Measurements from ENCODE around the gene CAMTA1. TPM values are rescaled to one million over a fixed set of nuclear protein-coding genes. Genes with fewer than 3 reads are reported as not detected.

CAMTA1 gene
- total and polyA plus RNA-seq, 9 of the 15 experiments (the other 6 are each of a cell fraction or from before 2014, with no cell fraction given) = 43.9 to 161 (median 65.9) TPM

DNA sequence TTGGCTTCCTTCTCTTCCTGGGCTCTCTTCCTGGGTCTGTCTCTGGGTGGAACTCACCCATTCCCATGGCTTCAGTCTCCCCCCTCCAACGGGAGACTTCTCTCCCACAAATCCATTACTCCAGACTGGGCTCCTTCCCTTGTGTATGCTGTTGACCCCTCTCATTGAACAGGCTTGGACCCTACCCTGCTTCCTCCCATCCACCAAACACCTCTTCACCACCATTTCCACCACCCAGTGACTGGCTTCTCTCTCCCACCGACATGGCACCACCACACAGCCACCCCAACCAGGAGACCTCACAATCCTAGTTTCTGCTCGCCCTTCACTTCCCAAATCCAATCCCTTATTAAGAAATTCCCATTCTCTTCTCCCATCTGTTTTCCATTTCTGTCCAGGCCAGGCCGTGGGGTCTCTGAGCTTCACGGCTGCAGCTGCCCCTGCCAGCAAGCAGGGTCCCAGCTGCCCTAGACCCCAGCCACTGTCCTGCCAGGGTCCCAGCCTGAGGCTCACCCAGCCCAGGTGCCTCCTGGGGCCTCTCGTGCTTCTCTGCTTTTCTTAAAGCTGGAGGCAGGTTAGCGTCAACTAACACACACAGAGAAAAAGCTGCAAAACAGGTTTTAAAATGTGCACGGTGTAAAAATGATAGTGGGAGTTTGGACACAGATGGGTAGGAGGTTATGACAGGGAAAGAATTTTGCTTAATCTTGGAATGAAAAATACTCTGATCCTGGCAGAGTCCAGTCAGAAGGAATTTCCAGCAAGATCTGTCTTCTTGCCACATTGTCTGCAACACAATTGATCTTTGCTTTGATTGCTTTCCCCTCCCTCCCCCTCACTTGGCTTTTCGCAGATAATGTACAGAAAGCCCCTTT is 602.0 kb downstream of the CAMTA1 start:
- Histone ChIP-seq H3K4me1 (replicated peaks in 1 of 2; ENCODE audit: control insufficient read depth in 2 of 2, insufficient read depth in 2 of 2, low read length in 2 of 2) (no peaks in the 10 kb centered on the region), H3K27me3 (ENCODE audit: control insufficient read depth in 2 of 2, insufficient read depth in 2 of 2, low read length in 2 of 2) (peaks cover 2 to 48% of the 10 kb centered on the region in 2 experiments; a peak in 3 of 5 replicates), H3K79me2 (ENCODE audit: control insufficient read depth, insufficient read depth, low read length) (no peaks in the 10 kb centered on the region), H3K4me2 (ENCODE audit: insufficient read depth, low read length) (no peak overlapping the region), H3K9me3 (replicated peaks; ENCODE audit: control insufficient read depth, insufficient read depth, low read depth, low read length) (no peaks in the 10 kb centered on the region), H3K9me1 (ENCODE audit: control insufficient read depth, insufficient read depth, low read length) (no peaks in the 10 kb centered on the region), H3K36me3 (ENCODE audit: control insufficient read depth, insufficient read depth, low read length) (no peaks in the 10 kb centered on the region), H3K9ac (ENCODE audit: insufficient read depth in 1 of 2, low read depth in 2 of 2, low read length in 2 of 2) (no peak overlapping the region), H2AFZ (ENCODE audit: low read depth, low read length) (no peak overlapping the region), H3K4me3 (no peak overlapping the region), H4K20me1 (replicated peaks; ENCODE audit: control insufficient read depth, insufficient read depth, low read length) (peaks cover 12% of the 10 kb centered on the region; the same call in 1 of the 2 replicates), H3K27ac (ENCODE audit: extremely low read depth, low read depth, low read length) (no peak overlapping the region)
- no peak for FAIRE-seq
- BruUV-seq (replicated peaks) = no TSS peak
- WGBS (ENCODE audit: insufficient coverage, low coverage, missing lambda C conversion rate) = 2% methylated on average over 9 of the region's 9 CpGs
- CTCF ChIA-PET (ENCODE audit: low intra/inter-chr PET ratio) = no interaction called here
- POLR2A ChIA-PET = interaction anchor here (0.6 kb wide), 1 partner anchor 143 kb away, joined by 3 read pairs; no protein-coding TSS in a partner anchor
- no peak for TF ChIP-seq WHSC1 (IDR thresholded peaks at IDR 0.05; ENCODE audit: low read length)
- TF ChIP-seq CBFB (CRISPR knock-in tag; IDR thresholded peaks at IDR 0.05) = no peak
- no peak for TF ChIP-seq HES1 (IDR thresholded peaks at IDR 0.05; ENCODE audit: low read depth)
- TF ChIP-seq RFX1 (IDR thresholded peaks at IDR 0.05) = peak; percentile 3; the same call in 1 of the 2 replicates
- no peak for TF ChIP-seq ZNF408 (CRISPR knock-in tag; IDR thresholded peaks at IDR 0.05; ENCODE audit: low read depth)
- ATAC-seq = no peak
- intact Hi-C loops (cut with micrococcal nuclease) = no loop called here
- in situ Hi-C loops (cut with MboI) = no loop called here
- no peak for DNase-seq (ENCODE audit: extremely low read depth in 1 of 4, low spot score in 3 of 4)
